SK-N-SH (cell line): ENCODE results near the gene BRINP2. TPM values are rescaled to one million over a fixed set of nuclear protein-coding genes. Genes with fewer than 3 reads are reported as not detected.

Source experiments
- CTCF ChIA-PET: fragments of 300-600, 350-600 bp; formaldehyde crosslinking; extraction: SDS; loops from one replicate; lab custom pipeline; 2021; lab: Yijun Ruan, JAX
- POLR2A ChIA-PET: fragments of 350-600 bp; sonication (Branson Sonifier 250); formaldehyde crosslinking; extraction: SDS; loops from one replicate; lab custom pipeline; 2020; ENCODE audit warnings: antibody characterized with exemption, inconsistent platforms; lab: Yijun Ruan, JAX
- DNase-seq: peaks from one replicate; pipeline ENCODE4 v3.0.0; 2012
- H2AFZ ChIP-seq: fragments of 200-600 bp; sonication (generic); 2 replicates; pipeline ENCODE4 v1.8.1; 2016; ENCODE audit warnings: antibody characterized with exemption, mild to moderate bottlenecking, low read depth
- H3F3A ChIP-seq: fragments of 200-600 bp; sonication (generic); replicated peaks from 2 replicates; pipeline ENCODE3; 2016; ENCODE audit warnings: antibody characterized with exemption, mild to moderate bottlenecking; ENCODE audit not compliant: insufficient read depth
- H3K27ac ChIP-seq, 2 experiments: fragments of 200-500 bp in 1 of 2; fragments of 200-600 bp in 1 of 2; sonication (Bioruptor generic) in 1 of 2; sonication (generic), shearing (Covaris generic) in 1 of 2; 2 replicates each; pipeline versions ENCODE4 v1.5.1 to v1.6.1; 2014 to 2016; ENCODE audit warnings: low read depth in 2 of 2, inconsistent platforms in 1 of 2, low read length in 1 of 2, mild to moderate bottlenecking in 1 of 2, mixed read lengths in 1 of 2
- H3K27me3 ChIP-seq: fragments of 200-600 bp; sonication (generic), shearing (Covaris generic); 2 replicates; pipeline ENCODE4 v1.6.1; 2016; ENCODE audit warnings: mixed run types; ENCODE audit not compliant: insufficient read depth
- H3K36me3 ChIP-seq, 2 experiments: fragments of 200-500 bp in 1 of 2; fragments of 200-600 bp in 1 of 2; sonication (Bioruptor generic) in 1 of 2; sonication (generic) in 1 of 2; replicated peaks in 1 of 2; 2 replicates each; pipeline versions ENCODE3 to v1.5.1; 2014 to 2016; ENCODE audit warnings: low read length in 1 of 2, mild to moderate bottlenecking in 1 of 2; ENCODE audit not compliant: insufficient read depth in 2 of 2, control insufficient read depth in 1 of 2
- H3K4me1 ChIP-seq, 2 experiments: fragments of 200-500 bp in 1 of 2; fragments of 200-600 bp in 1 of 2; sonication (Bioruptor generic) in 1 of 2; sonication (generic), shearing (Covaris generic) in 1 of 2; 2 replicates each; pipeline versions ENCODE4 v1.5.1 to v1.6.1; 2014 to 2016; ENCODE audit warnings: low read depth in 1 of 2, low read length in 1 of 2, mixed run types in 1 of 2; ENCODE audit not compliant: insufficient read depth in 2 of 2, control insufficient read depth in 1 of 2
- H3K4me2 ChIP-seq: fragments of 200-600 bp; sonication (generic), shearing (Covaris generic); 2 replicates; pipeline ENCODE4 v1.6.1; 2017; ENCODE audit warnings: mixed run types
- H3K4me3 ChIP-seq, 2 experiments: fragments of 200-500 bp in 1 of 2; fragments of 200-600 bp in 1 of 2; sonication (Bioruptor generic) in 1 of 2; sonication (generic), shearing (Covaris generic) in 1 of 2; 2 replicates each; pipeline versions ENCODE4 v1.5.1 to v1.8.1; 2014 to 2016; ENCODE audit warnings: low read depth in 2 of 2, inconsistent platforms in 1 of 2, low read length in 1 of 2, mild to moderate bottlenecking in 1 of 2, mixed read lengths in 1 of 2, moderate library complexity in 1 of 2
- H3K79me2 ChIP-seq: fragments of 200-600 bp; sonication (generic); 2 replicates; pipeline ENCODE4 v1.8.1; 2017; ENCODE audit warnings: mild to moderate bottlenecking; ENCODE audit not compliant: insufficient read depth
- H3K9ac ChIP-seq: fragments of 200-600 bp; sonication (generic); 2 replicates; pipeline ENCODE4 v1.6.1; 2017; ENCODE audit warnings: mixed run types
- H3K9me2 ChIP-seq: fragments of 200-600 bp; sonication (generic); 2 replicates; pipeline ENCODE4 v1.6.1; 2017; ENCODE audit warnings: mixed run types
- H3K9me3 ChIP-seq: fragments of 200-600 bp; sonication (generic); 2 replicates; pipeline ENCODE4 v1.6.1; 2017; ENCODE audit warnings: mixed run types, mild to moderate bottlenecking, moderate library complexity
- H4K20me1 ChIP-seq: fragments of 200-600 bp; sonication (generic); 2 replicates; pipeline ENCODE4 v1.6.1; 2017; ENCODE audit warnings: mild to moderate bottlenecking, mixed run types; ENCODE audit not compliant: insufficient read depth
- CHD2 ChIP-seq: fragments of 150-350 bp; IDR thresholded peaks from 2 replicates; pipeline ENCODE4 v1.6.1; 2018; ENCODE audit warnings: low read length; ENCODE audit not compliant: partially characterized antibody
- ELF1 ChIP-seq: IDR thresholded peaks from 2 replicates; pipeline ENCODE4 v1.4.0; 2012
- EP300 ChIP-seq, 2 experiments: IDR thresholded peaks; 2 replicates each; pipeline versions ENCODE4 v1.4.0 to v1.6.1; 2012; ENCODE audit warnings: borderline replicate concordance in 1 of 2, low read depth in 1 of 2, low read length in 1 of 2
- EZH2phosphoT487 ChIP-seq: fragments of 200-600 bp; sonication (generic); IDR thresholded peaks from 2 replicates; pipeline ENCODE4 v1.6.1; 2017; ENCODE audit warnings: low read depth, mixed run types, mild to moderate bottlenecking, antibody characterized with exemption, moderate library complexity, borderline replicate concordance
- FOXJ3 ChIP-seq: sonication (generic); formaldehyde crosslinking; IDR thresholded peaks from 2 replicates; pipeline ENCODE4 v1.5.1; 2020; ENCODE audit warnings: mild to moderate bottlenecking, missing genetic modification reagents
- IRF3 ChIP-seq: fragments of 150-350 bp; IDR thresholded peaks from 2 replicates; pipeline ENCODE4 v1.6.1; 2016; ENCODE audit warnings: mild to moderate bottlenecking, low read depth, low read length
- JUND ChIP-seq: IDR thresholded peaks from 2 replicates; pipeline ENCODE4 v1.4.0; 2012
- MAX ChIP-seq: IDR thresholded peaks from 2 replicates; pipeline ENCODE4 v1.4.0; 2012; ENCODE audit warnings: low read depth
- MEF2A ChIP-seq: IDR thresholded peaks from 2 replicates; pipeline ENCODE4 v1.4.0; 2012; ENCODE audit warnings: low read depth, borderline replicate concordance
- NRF1 ChIP-seq: IDR thresholded peaks from 2 replicates; pipeline ENCODE4 v1.6.1; 2012; ENCODE audit warnings: low read depth, mild to moderate bottlenecking, low read length
- PBX3 ChIP-seq: IDR thresholded peaks from 2 replicates; pipeline ENCODE4; 2012
- POLR2AphosphoS5 ChIP-seq: IDR thresholded peaks from 2 replicates; pipeline ENCODE4 v1.6.1; 2012; ENCODE audit warnings: low read depth, low read length
- RAD21 ChIP-seq: IDR thresholded peaks from 2 replicates; pipeline ENCODE4 v1.6.1; 2012; ENCODE audit warnings: mild to moderate bottlenecking, low read length
- RCOR1 ChIP-seq: fragments of 150-350 bp; IDR thresholded peaks from 2 replicates; pipeline ENCODE4 v1.6.1; 2017; ENCODE audit warnings: antibody characterized with exemption, low read length
- SIN3A ChIP-seq: IDR thresholded peaks from 2 replicates; pipeline ENCODE4 v1.6.1; 2012; ENCODE audit warnings: low read depth, mild to moderate bottlenecking, low read length, moderate library complexity, borderline replicate concordance
- TCF12 ChIP-seq: IDR thresholded peaks from 2 replicates; pipeline ENCODE4 v1.4.0; 2012
- TEAD4 ChIP-seq: IDR thresholded peaks from 2 replicates; pipeline ENCODE4 v1.4.0; 2012; ENCODE audit warnings: mild to moderate bottlenecking, borderline replicate concordance; ENCODE audit not compliant: insufficient read depth
- ZBTB33 ChIP-seq: IDR thresholded peaks from 2 replicates; pipeline ENCODE4 v1.4.0; 2012; ENCODE audit warnings: low read depth, borderline replicate concordance
- WGBS: methylation state at CpG from one replicate; pipeline ENCODE4 v1.1.6; 2017; ENCODE audit warnings: low lambda C conversion rate; 5-methylcytosine and 5-hydroxymethylcytosine counted together
- polyA plus RNA-seq, 3 experiments: library from polyadenylated mRNA; depleted of rRNA; stranded (reverse); fragments of >200 nt; gene quantifications; 2 replicates each; pipeline ENCODE4 v1.2.3, GENCODE V29; 2012

The BRINP2 gene
- polyA plus RNA-seq, 1 of the 3 experiments (the other 2 are of a cell fraction), result 0.12 TPM

GRCh38 chr1:177211231-177211630 is 40.5 kb downstream of the BRINP2 start:
- Histone ChIP-seq H3K27me3 (no peaks in the 10 kb centered on the region), H3K4me2 (no peak overlapping the region), H3K79me2 (no peaks in the 10 kb centered on the region), H3K36me3 (no peaks in the 10 kb centered on the region), H3F3A (no peaks in the 10 kb centered on the region), H2AFZ (no peak overlapping the region), H3K4me1 (peaks cover 4 to 21% of the 10 kb centered on the region in 2 experiments; a peak in 3 of 4 replicates), H3K9me2 (no peaks in the 10 kb centered on the region), H3K9me3 (no peaks in the 10 kb centered on the region), H3K4me3 (no peak overlapping the region), H3K27ac (no peak overlapping the region), H3K9ac (no peak overlapping the region), H4K20me1 (no peaks in the 10 kb centered on the region)
- 39% methylated on average over 4 of the region's 4 CpGs for WGBS
- no peak for DNase-seq
- POLR2A ChIA-PET, result no interaction called here
- CTCF ChIA-PET, result interaction anchor here (0.6 to 2.1 kb wide), 3 partner anchors 34 to 860 kb away, joined by 3 to 7 read pairs (median 3); no protein-coding TSS in a partner anchor
- no peak for TF ChIP-seq TCF12
- TF ChIP-seq FOXJ3 (CRISPR knock-in tag), result no peak
- TF ChIP-seq ZBTB33, result no peak
- no peak for TF ChIP-seq NRF1
- TF ChIP-seq IRF3, result no peak
- no peak for TF ChIP-seq EP300 (IDR thresholded peaks at IDR 0.05; ENCODE audit: borderline replicate concordance in 1 of 2, low read depth in 1 of 2, low read length in 1 of 2)
- no peak for TF ChIP-seq MEF2A
- no peak for TF ChIP-seq MAX
- no peak for TF ChIP-seq CHD2
- TF ChIP-seq EZH2phosphoT487, result no peak
- no peak for TF ChIP-seq POLR2AphosphoS5
- TF ChIP-seq SIN3A, result no peak

DNA sequence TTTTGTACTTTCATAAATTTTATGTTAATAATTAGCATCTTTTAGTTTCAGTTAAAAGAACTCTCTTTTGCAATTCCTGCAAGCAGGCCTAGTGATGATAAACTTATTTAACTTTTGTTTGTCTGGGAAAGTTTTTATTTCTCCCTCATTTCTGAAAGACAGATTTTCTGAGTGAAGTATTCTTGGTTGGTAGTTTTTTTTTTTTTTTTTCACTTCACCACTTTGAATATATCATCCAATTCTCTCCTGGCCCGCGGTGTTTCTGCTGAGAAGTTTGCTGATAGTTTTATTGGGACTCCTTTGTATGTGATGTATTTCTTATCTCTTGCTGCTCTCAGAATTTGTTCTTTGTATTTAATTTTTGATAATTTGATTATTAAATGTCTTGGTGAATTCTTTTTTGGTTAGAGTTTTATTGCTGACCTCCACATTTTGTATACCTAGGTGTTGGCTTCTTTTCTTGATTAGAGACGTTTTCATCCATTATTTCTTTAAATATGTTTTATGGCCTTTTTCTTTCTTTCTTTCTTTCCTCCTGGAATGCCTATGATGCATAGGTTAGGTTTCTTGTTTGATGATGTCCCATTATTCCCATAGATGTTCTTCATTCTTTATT is 45.9 kb downstream of the BRINP2 start:
- H3K36me3 ChIP-seq, result no peaks in the 10 kb centered on the region
- H3K4me3 ChIP-seq, result 0 out of 4 replicates have a peak overlapping the region, but pooled peaks of 1 of the 2 experiments have one; percentile 6
- H3K27me3 ChIP-seq, result no peaks in the 10 kb centered on the region
- H3K9me2 ChIP-seq, result no peaks in the 10 kb centered on the region
- DNase-seq, result no peak
- WGBS, result 52% methylated on average over 3 of the region's 3 CpGs
- POLR2A ChIA-PET, result no interaction called here
- no peaks in the 10 kb centered on the region for H3F3A ChIP-seq
- H3K9ac ChIP-seq, result no peak overlapping the region
- no peaks in the 10 kb centered on the region for H4K20me1 ChIP-seq
- H3K4me2 ChIP-seq, result no peak overlapping the region
- H3K27ac ChIP-seq, result no peak overlapping the region
- H3K79me2 ChIP-seq, result no peaks in the 10 kb centered on the region
- peaks cover 0 to 5% of the 10 kb centered on the region in 2 experiments; a peak in 1 of 4 replicates for H3K4me1 ChIP-seq
- TF ChIP-seq JUND (no peak), ELF1 (no peak), EP300 (IDR thresholded peaks at IDR 0.05; ENCODE audit: borderline replicate concordance in 1 of 2, low read depth in 1 of 2, low read length in 1 of 2) (no peak), MAX (no peak), RCOR1 (no peak), PBX3 (no peak), ZBTB33 (no peak), RAD21 (no peak), CHD2 (no peak), TEAD4 (no peak)
- H3K9me3 ChIP-seq, result 0 out of 2 replicates have a peak, but pooled peaks cover 8% of the 10 kb centered on the region
- CTCF ChIA-PET, result no interaction called here
- no peak overlapping the region for H2AFZ ChIP-seq
